GM19238 (cell line): ENCODE measurements around the gene ITGB2.
"Not testable (repeated sequence)": the region's sequence is repeated elsewhere in the genome, so short reads cannot be mapped to it uniquely, and the experiment has no call there.

Experiments
- DNase-seq: peaks from one replicate; pipeline ENCODE4 v3.0.0; 2011; ENCODE audit warnings: low spot score; ENCODE audit not compliant: insufficient read length

The ITGB2 gene

DNA sequence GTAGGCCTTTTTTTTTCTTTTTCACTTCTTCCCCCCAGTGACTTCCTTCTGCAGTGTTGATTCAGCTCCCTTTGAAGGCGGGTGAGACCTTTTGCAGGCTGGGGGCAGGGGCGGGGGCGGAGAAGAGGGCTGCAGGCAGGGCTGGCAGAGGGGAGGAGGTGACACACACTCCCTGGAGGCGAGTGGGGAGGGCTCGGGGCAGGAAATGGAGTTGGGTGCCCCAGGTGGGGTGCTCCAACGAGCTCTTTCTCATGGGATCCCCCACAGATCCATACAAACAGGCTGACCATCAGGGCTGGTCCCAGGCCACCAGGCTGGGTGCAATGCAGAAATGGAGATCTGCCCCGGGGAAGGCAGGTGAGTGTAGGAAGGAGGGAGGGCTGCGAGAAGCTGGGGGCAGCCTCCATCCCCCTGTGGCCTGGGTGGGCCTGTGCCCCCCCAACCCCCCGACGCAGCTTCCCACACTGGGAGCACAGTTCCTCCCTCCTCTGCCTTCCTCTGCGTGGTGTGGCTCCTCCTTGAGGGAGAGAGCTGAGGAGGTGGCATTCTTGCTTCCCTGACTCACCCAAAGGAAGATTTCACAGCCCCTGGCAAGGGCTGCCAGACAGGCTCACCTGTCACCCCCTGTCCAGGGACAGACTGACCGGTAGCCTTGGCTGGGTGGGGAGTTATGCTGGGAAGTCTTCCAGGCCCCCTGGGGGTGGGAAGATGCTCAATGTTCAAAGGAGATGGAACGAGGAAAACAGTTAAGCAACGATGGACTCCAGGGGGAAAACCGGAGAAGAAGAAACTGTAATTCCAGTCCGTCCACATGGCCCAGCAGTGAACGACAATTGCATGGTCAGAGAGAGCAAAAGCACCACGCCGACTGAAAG is 7.1 kb upstream of the ITGB2 start:
- DNase-seq, result peak; percentile 74

DNA sequence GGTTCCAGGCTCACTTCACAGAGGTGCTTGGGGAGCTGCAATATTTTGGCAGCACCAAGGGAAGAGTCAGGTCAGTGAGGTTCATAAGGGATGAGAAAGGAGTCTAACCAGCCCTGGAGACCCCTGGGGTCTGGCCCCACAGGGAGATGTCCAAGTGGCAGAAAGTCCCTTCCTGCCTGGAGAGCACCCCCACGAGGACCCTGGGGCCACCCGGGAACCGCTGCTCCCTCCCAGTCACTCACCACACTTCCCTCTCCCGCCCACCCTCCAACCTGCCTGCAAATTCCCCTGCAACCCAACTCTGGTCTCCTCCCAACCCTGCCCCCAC is 6.5 kb upstream of the ITGB2 start:
- no peak for DNase-seq

DNA sequence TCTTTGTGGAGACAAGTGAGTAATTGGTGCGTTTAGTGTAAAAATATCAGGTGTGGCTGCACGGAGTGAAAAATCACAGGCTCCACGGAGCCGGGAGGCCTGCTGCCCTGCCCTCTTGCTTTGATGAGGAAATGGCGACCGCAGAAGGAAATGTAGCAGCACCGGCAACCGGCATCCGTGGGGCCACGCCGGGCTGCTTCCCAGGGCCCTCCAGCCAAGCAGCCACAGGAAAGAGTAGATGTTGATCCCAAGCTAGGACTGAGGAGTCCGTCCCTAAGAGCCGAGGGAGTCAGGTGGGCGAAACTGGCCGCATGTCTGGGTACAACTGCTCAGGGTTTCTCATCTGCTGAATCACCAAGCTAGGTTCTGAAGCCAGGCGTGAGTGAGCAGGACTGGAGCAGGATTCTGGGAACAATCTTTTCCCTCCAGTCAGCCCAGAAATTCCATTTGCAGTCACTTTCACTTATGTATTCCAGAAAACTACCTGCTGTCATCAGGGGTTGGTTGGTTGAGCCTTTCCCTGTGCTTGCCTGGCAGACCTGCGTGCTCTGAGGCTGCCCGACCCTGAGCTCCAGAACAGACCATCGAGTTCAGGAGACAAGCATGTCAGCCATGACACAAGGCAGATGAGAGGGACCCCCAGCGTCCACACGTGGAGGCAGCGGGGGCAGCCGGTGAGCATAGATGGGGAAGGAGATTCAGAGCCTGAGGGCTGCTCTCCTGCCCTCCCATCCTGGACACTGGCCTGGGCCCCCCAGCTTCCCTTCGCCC is 5.8 kb upstream of the ITGB2 start:
- no peak for DNase-seq

DNA sequence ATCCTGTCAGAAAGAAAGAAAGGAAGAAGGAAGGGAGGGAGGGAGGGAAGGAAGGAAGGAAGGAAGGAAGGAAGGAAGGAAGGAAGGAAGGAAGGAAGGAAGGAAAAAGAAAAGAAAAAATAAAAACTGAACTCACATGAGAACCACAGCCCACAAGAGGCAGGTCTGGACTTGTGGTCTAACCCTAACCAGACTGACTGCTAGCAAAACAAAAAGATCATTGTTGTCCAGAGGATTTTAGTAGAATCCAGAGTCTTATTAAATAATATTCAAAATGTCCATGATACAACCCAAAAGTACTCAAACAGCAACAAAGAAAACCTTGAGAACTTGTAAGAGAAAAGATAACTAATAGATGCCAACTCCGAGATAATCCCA is 4.7 kb upstream of the ITGB2 start:
- no peak for DNase-seq

DNA sequence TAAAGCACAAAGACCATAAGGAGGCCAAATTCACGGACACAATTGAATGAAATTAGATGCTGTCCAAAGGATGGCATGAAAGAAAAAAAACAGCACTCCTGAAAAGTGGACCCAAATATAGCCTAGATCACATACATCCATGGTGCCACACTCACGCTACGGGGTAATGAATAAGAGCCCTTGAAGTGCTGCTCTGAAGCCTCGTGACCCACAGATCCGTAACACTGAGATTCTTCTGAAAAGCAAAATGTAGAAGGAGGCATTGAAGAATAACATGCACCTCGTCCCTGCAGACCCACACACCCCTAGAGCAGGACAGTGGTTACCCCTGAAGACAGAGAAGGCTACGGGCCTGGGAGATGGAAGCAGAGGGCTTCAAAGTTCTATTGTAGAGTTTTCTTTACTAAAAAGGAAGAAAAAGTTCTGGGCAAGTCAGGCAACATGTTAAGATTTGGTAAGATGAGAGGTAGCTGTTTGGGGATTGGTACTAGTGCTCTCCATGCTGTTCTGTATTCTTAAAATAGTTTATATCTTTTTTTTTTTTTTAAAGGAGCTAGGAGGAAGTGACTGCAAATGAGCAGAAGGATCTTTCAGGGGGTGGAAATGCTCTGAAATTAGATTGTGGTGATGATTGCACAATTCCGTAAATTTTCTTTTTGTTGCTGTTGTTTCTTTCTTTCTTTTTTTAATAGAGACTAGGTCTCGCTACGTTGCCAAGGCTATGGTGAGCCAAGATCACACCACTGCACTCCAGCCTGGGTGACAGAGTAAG is 4.1 kb upstream of the ITGB2 start:
- no peak for DNase-seq

DNA sequence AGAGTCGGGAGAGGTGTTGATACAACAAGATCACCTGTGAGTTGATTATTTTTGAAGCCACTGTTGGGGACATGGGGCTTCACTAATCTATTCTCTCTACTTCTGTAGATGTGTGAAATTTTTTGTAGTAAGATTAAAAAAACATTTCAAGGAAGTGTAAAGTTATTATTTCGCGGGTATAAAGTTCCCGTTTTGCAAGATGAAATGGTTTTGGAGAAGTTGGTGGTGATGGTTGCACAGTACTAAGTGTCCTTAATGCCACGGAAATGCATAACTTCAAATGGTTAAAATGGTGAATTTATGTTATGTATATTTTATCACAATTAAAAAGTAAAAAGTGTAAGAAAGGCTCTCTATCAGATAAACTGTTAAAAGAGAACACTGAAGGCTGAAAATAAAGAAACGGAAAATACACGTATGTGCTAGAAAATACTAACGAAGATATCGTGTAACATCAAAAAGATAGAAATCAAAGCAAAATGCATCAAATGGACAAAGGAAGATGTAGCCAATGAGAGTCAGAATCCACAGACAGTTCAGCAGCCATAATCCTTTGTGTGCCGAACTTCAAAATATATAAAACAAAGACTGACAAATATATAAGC is 2.9 kb upstream of the ITGB2 start:
- DNase-seq, result no peak

DNA sequence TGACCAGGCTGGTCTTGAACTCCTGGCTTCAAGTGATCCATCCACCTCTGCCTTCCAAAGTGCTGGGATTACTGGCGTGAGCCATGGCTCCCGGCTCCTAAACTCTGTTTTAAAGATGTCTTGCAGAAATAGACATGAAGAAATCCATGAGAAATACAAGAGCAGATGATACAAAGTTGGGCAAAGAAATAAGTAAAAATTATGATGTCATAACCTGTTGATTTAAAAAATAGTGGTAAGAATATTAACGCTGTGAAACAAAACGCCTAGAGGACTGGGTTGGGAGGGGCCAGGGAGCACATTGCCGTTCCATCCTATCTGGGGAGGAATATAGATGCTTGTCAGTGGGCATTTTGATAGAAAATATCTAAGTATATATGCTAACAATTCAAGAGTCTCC is 1.2 kb upstream of the ITGB2 start:
- DNase-seq, result no peak

DNA sequence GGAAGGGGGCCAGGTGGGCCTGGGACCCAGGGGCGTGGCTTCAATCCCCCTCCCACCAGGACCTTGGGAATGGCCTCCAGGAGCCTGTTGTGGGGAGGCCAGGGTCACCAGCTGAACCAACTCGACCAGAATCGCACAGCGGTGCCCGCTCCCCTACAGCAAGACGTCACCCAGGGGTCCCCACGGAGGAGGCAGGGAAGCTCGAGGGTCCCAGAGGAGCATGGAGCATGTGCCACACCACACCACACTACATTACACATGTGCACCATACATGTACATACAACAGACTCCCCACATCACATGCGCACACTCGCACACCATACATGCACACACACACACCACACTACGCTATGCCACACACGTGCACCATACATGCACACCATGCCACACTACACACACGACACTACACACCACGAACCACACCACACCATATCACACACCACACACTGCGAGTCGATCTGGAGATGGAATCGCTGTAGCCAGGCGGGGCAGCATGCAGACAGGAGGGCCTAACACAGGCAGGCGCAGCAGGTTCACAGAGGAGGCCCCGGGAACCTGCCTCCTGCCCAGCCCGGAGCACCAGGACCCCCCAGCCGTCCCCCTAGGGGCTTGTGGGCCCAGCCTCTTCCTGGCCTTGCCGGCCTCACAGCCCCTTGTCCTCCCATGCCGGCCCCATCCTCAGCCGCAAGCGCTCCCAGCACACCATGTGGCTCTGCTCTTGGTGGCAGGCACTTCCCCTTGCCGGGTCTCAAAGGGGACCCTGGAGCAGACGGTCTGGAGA is 596 bp downstream of the ITGB2 start:
- no peak for DNase-seq

DNA sequence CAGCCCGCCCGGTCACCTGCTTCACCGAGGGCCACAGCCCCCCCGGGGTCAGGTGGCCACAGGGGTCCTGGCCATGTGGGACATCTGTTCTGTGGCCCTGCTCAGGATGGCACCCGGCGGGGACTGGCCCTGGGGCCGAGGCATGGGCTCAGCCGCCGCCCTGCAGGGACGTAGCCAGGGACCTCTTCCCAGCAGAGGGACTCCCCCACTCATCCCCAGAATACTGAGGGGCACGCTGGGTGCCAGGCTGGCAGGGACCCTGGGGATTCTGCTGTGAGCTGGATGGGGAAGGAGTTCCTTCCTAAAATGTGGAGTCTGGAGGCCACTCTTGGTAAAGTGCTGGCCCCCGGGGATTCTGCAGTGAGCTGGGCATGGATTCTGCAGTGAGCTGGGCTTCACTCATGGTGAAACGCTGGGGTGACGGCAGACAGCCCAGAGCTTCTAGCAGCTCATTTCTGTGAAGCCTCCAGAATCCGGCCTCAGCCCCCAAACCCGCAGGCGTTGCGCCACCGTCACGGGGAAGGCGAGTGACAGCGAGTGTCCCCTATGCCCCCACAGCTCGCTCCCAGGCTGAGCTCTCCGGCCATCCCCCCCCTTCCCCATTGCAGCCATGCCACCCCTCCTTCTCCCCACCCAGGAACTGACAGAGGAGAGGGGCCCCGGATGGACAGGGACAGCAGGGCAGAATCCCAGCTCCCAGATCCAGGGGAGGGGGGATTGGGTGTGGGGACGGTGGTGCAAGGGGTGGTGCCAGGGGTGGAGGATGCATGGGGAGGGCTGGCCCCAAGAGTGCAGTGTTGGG is 1.4 kb downstream of the ITGB2 start:
- no peak for DNase-seq

DNA sequence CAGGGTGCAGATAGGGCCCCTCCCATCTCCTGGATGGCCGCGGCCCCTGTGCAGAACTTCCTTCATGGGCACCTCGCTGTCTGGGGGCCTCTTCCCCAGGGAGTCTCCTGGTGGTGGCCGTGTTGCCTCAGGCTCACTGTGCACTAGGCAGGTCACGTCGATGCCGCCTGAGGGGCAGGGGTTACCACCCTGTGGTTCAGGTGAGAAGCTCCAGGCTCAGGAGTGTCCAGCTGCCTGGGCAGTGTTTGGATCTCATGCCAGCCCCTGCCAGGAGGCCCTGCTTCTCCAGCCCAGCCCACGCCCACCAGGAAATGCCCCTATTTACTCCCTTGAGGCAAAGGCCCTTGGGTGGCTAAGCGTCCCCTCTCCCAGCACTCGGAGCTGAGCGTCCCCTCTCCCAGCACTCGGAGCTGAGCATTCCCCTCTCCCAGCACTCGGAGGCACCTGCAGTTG is 2.1 kb downstream of the ITGB2 start:
- DNase-seq, result no peak

DNA sequence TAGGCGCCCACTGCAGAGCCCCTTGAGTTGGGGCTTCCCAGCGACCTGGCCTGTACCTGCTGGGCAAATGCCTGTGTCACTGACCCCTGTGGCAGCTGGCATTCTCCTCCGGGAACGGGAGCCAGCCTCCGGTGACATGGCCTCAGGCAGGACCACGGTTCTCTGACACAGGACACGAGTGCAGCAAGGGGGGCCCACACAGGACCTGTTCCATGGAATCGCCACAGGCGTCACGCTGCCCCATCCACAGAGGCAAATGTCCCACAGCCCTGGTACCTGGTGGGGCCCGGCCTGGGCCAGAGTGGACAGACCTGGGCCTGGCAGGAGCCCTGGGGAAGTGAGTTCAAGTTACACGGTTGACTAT is 2.6 kb downstream of the ITGB2 start:
- no peak for DNase-seq

DNA sequence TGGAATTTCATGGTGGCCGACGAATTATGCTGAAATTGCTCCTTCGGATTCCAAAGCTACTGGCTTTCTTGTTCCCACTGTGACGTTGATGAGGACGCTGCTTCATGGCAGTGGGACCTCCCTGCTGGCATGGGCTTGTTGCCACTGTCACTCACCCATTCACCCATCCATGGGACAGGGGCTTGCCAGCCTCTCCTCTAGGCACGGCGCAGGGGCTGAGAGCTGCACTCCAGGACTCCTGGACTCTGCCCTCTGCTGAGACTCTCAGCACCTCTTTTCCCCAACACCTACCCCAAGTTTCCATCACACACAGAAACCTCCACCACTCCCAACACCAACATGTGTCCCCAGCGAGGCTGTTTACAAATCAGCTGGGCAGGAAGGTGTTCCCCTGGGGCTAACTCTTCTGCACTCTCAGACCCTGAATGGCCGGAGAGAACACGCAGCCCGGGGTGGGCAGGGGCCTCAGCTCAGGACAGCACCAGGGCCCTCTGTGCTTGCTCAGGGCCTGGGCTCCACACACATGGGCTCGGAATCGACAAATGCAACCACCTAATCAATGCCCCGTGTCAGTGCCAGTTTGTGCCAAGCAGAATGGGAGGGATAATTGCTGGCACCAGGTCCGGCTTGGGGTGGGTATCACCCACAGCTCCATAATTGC is 3.1 kb downstream of the ITGB2 start:
- DNase-seq, result no peak

DNA sequence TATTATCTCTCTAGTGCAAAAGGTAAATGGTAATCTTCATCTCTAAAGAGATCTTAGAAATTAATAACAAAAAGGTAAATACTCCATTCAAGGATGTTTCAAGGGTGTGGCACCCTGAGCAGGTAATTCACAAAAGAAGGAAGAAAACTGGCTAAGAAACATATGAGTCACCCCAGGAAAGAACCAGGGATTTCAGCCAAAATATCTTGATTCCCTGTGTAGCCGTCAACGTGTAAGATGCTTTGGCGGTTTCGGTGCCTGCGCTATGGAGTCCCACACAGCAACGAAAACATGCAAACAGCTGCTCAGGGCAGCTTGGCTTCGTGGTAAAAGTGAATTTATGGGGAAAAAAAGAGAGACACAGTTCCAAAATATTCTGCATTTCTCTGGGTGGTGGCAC is 3.7 kb downstream of the ITGB2 start:
- no peak for DNase-seq

DNA sequence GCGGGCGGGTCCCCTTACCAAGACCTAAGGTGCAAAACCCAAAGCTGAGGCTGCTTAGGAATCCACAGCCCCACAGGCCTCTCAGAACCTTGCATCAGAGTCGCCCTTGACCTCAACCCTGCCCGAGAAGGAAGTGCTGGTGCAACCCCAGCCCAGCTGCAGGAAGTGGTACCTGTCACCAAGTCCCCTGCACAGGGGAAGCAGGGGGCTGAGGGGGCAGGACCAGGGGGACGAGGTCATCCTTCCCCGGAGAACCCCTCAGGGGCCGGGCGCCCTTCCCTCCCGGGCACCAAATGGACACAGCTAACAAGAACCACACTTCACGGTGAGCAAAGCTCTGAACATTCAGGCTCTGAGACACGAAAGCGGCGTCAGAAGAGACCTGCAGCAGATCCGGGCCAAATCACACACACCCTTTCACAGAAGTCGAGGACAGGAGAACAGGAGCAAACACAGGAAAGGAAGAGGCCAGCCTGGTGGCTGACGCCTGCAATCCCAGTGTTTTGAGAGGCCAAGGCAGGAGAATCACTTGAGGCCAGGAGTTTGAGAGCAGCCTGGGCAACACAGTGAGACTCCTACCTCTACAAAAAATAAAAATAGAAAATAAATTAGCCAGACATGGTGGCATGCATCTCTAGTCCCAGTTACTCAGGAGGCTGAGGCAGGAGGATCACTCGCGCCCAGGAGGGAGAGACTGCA is 6.4 kb downstream of the ITGB2 start:
- peak; percentile 77 for DNase-seq

DNA sequence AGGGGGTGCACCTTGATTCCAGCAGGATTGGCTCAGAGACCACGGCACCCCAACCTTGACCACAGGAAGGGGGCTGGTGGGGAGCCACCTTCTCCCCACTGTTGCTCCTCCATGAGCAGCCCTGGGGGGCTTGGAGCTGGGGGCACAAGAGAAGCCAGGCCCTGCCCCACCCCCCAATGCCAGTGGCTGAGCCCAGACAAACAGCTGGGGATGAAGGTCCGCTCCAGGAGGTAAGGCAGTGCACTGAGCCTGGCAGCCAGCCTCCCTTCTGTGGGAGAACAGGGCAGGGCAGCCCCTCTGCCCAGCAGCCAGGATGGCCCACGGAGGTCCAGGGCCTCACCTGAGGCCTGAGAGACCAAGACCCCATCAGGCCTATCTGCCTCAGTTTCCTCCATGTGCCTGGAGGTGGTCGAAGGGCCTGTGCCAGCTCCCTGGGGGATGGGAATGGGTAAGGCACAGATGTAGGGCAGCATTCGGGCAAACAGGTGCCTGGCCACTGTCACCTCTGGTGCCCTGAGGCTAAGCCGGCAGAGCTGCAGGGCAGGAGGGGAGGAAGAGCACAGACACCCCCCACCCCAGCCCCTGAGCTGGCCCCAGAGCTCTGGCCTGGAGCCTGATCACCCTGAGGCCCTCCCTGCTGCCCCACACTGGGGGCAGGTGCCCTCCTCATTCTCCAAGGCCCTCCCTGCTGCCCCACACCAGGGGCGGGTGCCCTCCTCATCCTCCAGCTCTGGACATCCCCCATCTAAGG is 7.1 kb downstream of the ITGB2 start:
- no peak for DNase-seq

DNA sequence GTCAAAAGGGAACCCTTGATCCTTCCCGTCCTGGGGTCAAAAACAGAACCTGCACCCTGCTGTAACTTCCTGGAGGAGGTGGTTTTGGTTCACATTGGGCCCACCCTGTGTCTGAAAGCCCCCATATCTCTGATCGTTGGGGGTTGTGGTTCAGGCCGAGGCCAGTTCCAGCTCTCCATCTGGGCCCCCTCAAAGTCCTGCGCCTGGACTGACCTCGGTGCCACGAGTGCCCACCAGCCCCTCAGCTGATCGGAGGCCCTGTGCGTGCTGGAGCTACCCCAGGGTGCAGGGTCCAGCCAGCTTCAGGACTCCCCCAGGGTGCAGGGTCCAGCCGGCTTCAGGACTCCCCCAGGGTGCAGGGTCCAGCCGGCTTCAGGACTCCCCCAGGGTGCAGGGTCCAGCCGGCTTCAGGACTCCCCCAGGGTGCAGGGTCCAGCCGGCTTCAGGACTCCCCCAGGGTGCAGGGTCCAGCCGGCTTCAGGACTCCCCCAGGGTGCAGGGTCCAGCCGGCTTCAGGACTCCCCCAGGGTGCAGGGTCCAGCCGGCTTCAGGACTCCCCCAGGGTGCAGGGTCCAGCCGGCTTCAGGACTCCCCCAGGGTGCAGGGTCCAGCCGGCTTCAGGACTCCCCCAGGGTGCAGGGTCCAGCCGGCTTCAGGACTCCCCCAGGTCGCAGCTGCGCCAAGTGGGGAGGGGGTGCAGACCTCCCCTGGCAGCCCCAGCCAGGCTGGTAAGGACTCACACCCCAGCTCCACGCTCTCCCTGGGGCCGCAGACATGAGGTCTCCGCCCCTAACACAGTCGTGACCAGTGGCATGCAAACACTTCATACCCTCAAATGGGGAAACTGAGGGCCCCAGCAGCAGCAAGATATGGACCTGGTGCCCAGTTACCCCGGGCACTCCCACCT is 7.9 kb downstream of the ITGB2 start:
- DNase-seq, result not testable (repeated sequence)

DNA sequence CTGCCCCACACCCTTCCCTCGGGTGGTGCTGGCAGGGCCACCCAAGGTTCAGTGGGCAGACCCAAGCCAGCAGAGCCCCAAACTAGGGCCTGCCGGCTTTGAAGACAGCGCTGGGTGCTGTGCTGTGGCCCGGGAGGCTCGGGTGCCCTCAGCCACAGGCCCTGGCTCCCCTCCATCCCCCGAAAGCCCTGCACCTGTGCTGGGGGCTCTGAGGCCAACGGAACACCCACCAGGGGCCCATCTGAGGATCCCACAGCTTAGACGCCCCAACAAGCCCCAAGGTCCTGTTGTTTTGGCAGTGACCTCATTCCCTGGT is 8.6 kb downstream of the ITGB2 start:
- no peak for DNase-seq
